ENCODE measurements around the gene MED15.

DNA sequence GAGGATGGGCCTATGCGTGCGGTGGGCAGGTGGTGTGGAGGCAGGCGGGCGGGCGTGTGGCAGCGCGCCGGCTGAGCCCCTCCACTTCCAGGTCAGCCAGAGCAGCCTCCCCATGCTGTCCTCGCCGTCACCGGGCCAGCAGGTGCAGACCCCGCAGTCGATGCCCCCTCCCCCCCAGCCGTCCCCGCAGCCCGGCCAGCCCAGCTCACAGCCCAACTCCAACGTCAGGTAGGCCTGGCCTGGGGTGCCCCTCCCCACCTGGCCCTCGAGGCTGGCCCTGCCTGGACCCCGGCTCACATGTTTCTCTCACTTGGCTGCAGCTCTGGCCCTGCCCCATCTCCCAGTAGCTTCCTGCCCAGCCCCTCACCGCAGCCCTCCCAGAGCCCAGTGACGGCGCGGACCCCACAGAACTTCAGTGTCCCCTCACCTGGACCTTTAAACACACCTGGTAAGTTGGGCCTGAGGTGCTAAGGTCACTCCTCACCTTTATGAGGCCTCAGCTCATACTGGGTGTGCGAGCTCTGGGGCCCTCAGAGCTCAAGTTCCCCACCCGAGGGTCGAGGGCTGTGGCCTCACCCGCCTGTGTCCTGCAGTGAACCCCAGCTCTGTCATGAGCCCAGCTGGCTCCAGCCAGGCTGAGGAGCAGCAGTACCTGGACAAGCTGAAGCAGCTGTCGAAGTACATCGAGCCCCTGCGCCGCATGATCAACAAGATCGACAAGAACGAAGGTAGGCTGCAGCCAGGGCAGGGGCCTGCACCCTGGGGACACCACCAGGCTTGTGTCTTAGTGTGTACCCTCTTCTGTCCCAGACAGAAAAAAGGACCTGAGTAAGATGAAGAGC is 75.3 kb downstream of the MED15 start:
- TF ChIP-seq POLR2AphosphoS5 (IDR thresholded peaks at IDR 0.05; ENCODE audit: low read depth, low read length) (no peak), TCF7L2 (IDR thresholded peaks at IDR 0.05; ENCODE audit: low read depth, low read length) (no peak)
- TF ChIP-seq, protein P1, sequence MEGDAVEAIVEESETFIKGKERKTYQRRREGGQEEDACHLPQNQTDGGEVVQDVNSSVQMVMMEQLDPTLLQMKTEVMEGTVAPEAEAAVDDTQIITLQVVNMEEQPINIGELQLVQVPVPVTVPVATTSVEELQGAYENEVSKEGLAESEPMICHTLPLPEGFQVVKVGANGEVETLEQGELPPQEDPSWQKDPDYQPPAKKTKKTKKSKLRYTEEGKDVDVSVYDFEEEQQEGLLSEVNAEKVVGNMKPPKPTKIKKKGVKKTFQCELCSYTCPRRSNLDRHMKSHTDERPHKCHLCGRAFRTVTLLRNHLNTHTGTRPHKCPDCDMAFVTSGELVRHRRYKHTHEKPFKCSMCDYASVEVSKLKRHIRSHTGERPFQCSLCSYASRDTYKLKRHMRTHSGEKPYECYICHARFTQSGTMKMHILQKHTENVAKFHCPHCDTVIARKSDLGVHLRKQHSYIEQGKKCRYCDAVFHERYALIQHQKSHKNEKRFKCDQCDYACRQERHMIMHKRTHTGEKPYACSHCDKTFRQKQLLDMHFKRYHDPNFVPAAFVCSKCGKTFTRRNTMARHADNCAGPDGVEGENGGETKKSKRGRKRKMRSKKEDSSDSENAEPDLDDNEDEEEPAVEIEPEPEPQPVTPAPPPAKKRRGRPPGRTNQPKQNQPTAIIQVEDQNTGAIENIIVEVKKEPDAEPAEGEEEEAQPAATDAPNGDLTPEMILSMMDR (IDR thresholded peaks at IDR 0.05): no peak
